HepG2 (cell line): ENCODE data around the gene KCTD21. TPM values are rescaled to one million over a fixed set of nuclear protein-coding genes. Genes with fewer than 3 reads are reported as not detected.

Experiments used
- ATAC-seq: fragments of 200-7000 bp; cut with Tn5 transposase; 3 replicates; pipeline ENCODE4 v1.9.1; 2020; ENCODE audit warnings: mild to moderate bottlenecking, moderate library complexity
- BruUV-seq: library from RNA; stranded (reverse); fragments of 400-500 nt; replicated peaks from 2 replicates; lab custom pipeline; 2021; lab: Mats Ljungman, UMichigan
- CTCF ChIA-PET: fragments of 300-600 bp; formaldehyde crosslinking; extraction: SDS; loops from one replicate; lab custom pipeline; 2021; ENCODE audit warnings: low total read pairs, inconsistent platforms, low intra/inter-chr PET ratio; lab: Yijun Ruan, JAX
- POLR2A ChIA-PET: fragments of 350-600 bp; sonication (Branson Sonifier 250); formaldehyde crosslinking; loops from one replicate; lab custom pipeline; 2020; ENCODE audit warnings: antibody characterized with exemption, inconsistent platforms; lab: Yijun Ruan, JAX
- DNase-seq: peaks from one replicate; pipeline ENCODE4 v3.0.0-alpha.2; 2015; ENCODE audit warnings: low spot score
- FAIRE-seq: peaks from 3 replicates; lab custom pipeline; 2011; peaks lifted over from hg19 to GRCh38; lab: Jason Lieb, UNC
- H2AFZ ChIP-seq: one replicate; pipeline ENCODE4 v1.6.1; 2011; ENCODE audit warnings: low read length, inconsistent platforms
- H3K27ac ChIP-seq: fragments of 300-600 bp; 3 replicates; pipeline ENCODE4 v1.8.0; 2011; ENCODE audit warnings: mixed run types, mild to moderate bottlenecking, mixed read lengths, low read length, inconsistent platforms; ENCODE audit not compliant: insufficient read depth; ENCODE audit errors: extremely low read length
- H3K27me3 ChIP-seq, 2 experiments: fragments of 200-600 bp in 1 of 2; 2 replicates in 1 of 2; 3 replicates in 1 of 2; pipeline versions ENCODE4 v1.6.0 to v1.8.0; 2011; ENCODE audit warnings: low read length in 2 of 2, mild to moderate bottlenecking in 2 of 2, moderate library complexity in 2 of 2, inconsistent platforms in 1 of 2; ENCODE audit not compliant: insufficient read depth in 2 of 2, control insufficient read depth in 1 of 2
- H3K36me3 ChIP-seq, 2 experiments: fragments of 200-600 bp in 1 of 2; replicated peaks in 1 of 2; 2 replicates in 1 of 2; 3 replicates in 1 of 2; pipeline versions ENCODE4 v1.5.1 to v1.8.0; 2011; ENCODE audit warnings: low read length in 2 of 2, inconsistent platforms in 1 of 2; ENCODE audit not compliant: insufficient read depth in 2 of 2, control insufficient read depth in 1 of 2
- H3K4me1 ChIP-seq: 2 replicates; pipeline ENCODE4 v1.5.1; 2012; ENCODE audit warnings: low read length, inconsistent platforms; ENCODE audit not compliant: insufficient read depth
- H3K4me2 ChIP-seq: 2 replicates; pipeline ENCODE4 v1.6.0; 2011; ENCODE audit warnings: low read depth, low read length, inconsistent platforms
- H3K4me3 ChIP-seq, 3 experiments: fragments of 200-600 bp in 1 of 3; sonication (generic), shearing (Covaris generic) in 1 of 3; replicated peaks in 1 of 3; 2 replicates each; pipeline ENCODE4 v1.5.1; 2011 to 2016; ENCODE audit warnings: low read length in 3 of 3, inconsistent platforms in 2 of 3, low read depth in 2 of 3, mild to moderate bottlenecking in 2 of 3, control low read depth in 1 of 3, mixed read lengths in 1 of 3; ENCODE audit not compliant: insufficient read depth in 1 of 3
- H3K79me2 ChIP-seq: one replicate; pipeline ENCODE4 v1.6.1; 2011; ENCODE audit warnings: low read length, inconsistent platforms; ENCODE audit not compliant: insufficient read depth
- H3K9ac ChIP-seq: 2 replicates; pipeline ENCODE4 v1.6.0; 2011; ENCODE audit warnings: mild to moderate bottlenecking, low read depth, low read length, inconsistent platforms; ENCODE audit not compliant: insufficient read depth
- H3K9me3 ChIP-seq: 2 replicates; pipeline ENCODE4 v1.5.1; 2012; ENCODE audit warnings: mild to moderate bottlenecking, low read length
- H4K20me1 ChIP-seq: 2 replicates; pipeline ENCODE4 v1.6.0; 2011; ENCODE audit warnings: inconsistent platforms, mild to moderate bottlenecking, low read length, moderate library complexity; ENCODE audit not compliant: insufficient read depth
- HNF4A ChIP-seq: sonication (generic); formaldehyde crosslinking; IDR thresholded peaks from 2 replicates; pipeline ENCODE4 v1.4.0; 2020; ENCODE audit warnings: missing genetic modification reagents
- NR2F6 ChIP-seq, 2 experiments: IDR thresholded peaks; 2 replicates each; pipeline ENCODE4 v1.6.1; 2016; ENCODE audit warnings: antibody characterized with exemption in 1 of 2, mild to moderate bottlenecking in 1 of 2
- SAP130 ChIP-seq: IDR thresholded peaks from 2 replicates; pipeline ENCODE4 v1.6.1; 2016; ENCODE audit warnings: low read depth
- SOX6 ChIP-seq, 2 experiments: fragments of 450-650 bp in 1 of 2; sonication (generic) in 1 of 2; formaldehyde crosslinking in 1 of 2; IDR thresholded peaks; 2 replicates each; pipeline versions ENCODE4 v1.4.0 to v1.6.1; 2017 to 2020; ENCODE audit warnings: antibody characterized with exemption in 1 of 2, mild to moderate bottlenecking in 1 of 2, missing genetic modification reagents in 1 of 2
- ZBTB42 ChIP-seq: sonication (generic); formaldehyde crosslinking; IDR thresholded peaks from 2 replicates; pipeline ENCODE4 v1.5.0; 2020; ENCODE audit warnings: mild to moderate bottlenecking, missing genetic modification reagents
- ZNF121 ChIP-seq: sonication (generic); formaldehyde crosslinking; IDR thresholded peaks from 2 replicates; pipeline ENCODE4 v1.5.0; 2020; ENCODE audit warnings: mild to moderate bottlenecking, missing genetic modification reagents
- ZNF770 ChIP-seq: sonication (generic); formaldehyde crosslinking; IDR thresholded peaks from 2 replicates; pipeline ENCODE4 v1.5.0; 2020; ENCODE audit warnings: mild to moderate bottlenecking, missing genetic modification reagents
- ZNF878 ChIP-seq: sonication (generic); formaldehyde crosslinking; IDR thresholded peaks from 2 replicates; pipeline ENCODE4 v1.8.1; 2023; ENCODE audit warnings: mild to moderate bottlenecking, missing genetic modification reagents, moderate library complexity
- WGBS: methylation state at CpG from one replicate; pipeline ENCODE4 v1.1.6; 2017; ENCODE audit warnings: low lambda C conversion rate; 5-methylcytosine and 5-hydroxymethylcytosine counted together
- in situ Hi-C: cut with HindIII; loops from 2 replicates; pipeline ENCODE4 v1.10.0; 2017; ENCODE audit warnings: low pct_unique_long_range_greater_than_20kb; ENCODE audit not compliant: extremely low pct_ligation_motif_present
- intact Hi-C: fragments of 100-400 bp; cut with micrococcal nuclease; formaldehyde crosslinking; loops from one replicate; pipeline ENCODE4 v1.10.0; 2022; ENCODE audit not compliant: unreplicated experiment
- polyA plus RNA-seq, 8 experiments: library from polyadenylated mRNA; depleted of rRNA in 3 of 8; stranded (reverse) in 7 of 8; unstranded in 1 of 8; fragments of >200 nt; fragmentation: Illumina TruSeq in 4 of 8; extraction: Trizol in 4 of 8; gene quantifications; 2 replicates each; pipeline versions ENCODE4 v1.2.1 to v1.2.3, GENCODE V29; 2011 to 2016; ENCODE audit warnings: low read depth in 4 of 8, missing spikeins in 1 of 8, mixed read lengths in 1 of 8; ENCODE audit not compliant: insufficient read depth in 1 of 8
- total RNA-seq, 5 experiments: library from RNA; depleted of rRNA; stranded (reverse); fragments of >200 nt; fragmentation: Illumina TruSeq; extraction: Trizol; gene quantifications; 2 replicates each; pipeline ENCODE4 v1.2.3, GENCODE V29; 2016; ENCODE audit warnings: low read depth in 1 of 5

The KCTD21 gene
- total and polyA plus RNA-seq, 2 of the 13 experiments (the other 11 are each of a cell fraction or from before 2014, with no cell fraction given): 3.1 to 13.5 TPM

- 91% methylated on average over 4 of the region's 4 CpGs for WGBS
- H3K27ac ChIP-seq: peak overlapping the region; percentile 45
- no peak overlapping the region for H3K4me3 ChIP-seq
- CTCF ChIA-PET: no interaction called here
- BruUV-seq: no TSS peak
- H3K36me3 ChIP-seq: no peaks in the 10 kb centered on the region; a peak in 1 of 5 replicates
- DNase-seq (no peak), FAIRE-seq (no peak), ATAC-seq (peak; percentile 41)
- H3K9me3 ChIP-seq: no peaks in the 10 kb centered on the region
- H3K4me1 ChIP-seq: peaks cover 31% of the 10 kb centered on the region
- H2AFZ ChIP-seq: no peak overlapping the region
- no peaks in the 10 kb centered on the region for H4K20me1 ChIP-seq
- no peaks in the 10 kb centered on the region for H3K79me2 ChIP-seq
- intact Hi-C loops: no loop called here
- no peak for TF ChIP-seq ZBTB42 (CRISPR knock-in tag)
- 0 out of 2 replicates have a peak, but pooled peaks have one; percentile 5 for TF ChIP-seq SAP130 (CRISPR knock-in tag)
- TF ChIP-seq ZNF121 (CRISPR knock-in tag): peak; percentile 66
- TF ChIP-seq HNF4A (CRISPR knock-in tag): 0 out of 2 replicates have a peak, but pooled peaks have one; percentile 14
- no peak for TF ChIP-seq SOX6 (IDR thresholded peaks at IDR 0.05)
- TF ChIP-seq SOX6 (CRISPR knock-in tag; IDR thresholded peaks at IDR 0.05): no peak
- no peak for TF ChIP-seq ZNF878 (CRISPR knock-in tag)
- TF ChIP-seq ZNF770: peak; percentile 76
- TF ChIP-seq NR2F6 (IDR thresholded peaks at IDR 0.05): 0 out of 2 replicates have a peak, but pooled peaks have one; percentile 7
- TF ChIP-seq NR2F6 (CRISPR knock-in tag; IDR thresholded peaks at IDR 0.05): no peak
- 0 out of 2 replicates have a peak overlapping the region, but pooled peaks have one; percentile 24 for H3K4me2 ChIP-seq
- in situ Hi-C loops: no loop called here
- POLR2A ChIA-PET: interaction anchor here (0.7 to 1.9 kb wide), 3 partner anchors 10 to 38 kb away, joined by 3 to 9 read pairs (median 3); partner anchors contain the start of genes ALG8, KCTD21 and USP35
- H3K9ac ChIP-seq: no peak overlapping the region
- H3K27me3 ChIP-seq: no peaks in the 10 kb centered on the region
These were observed 38.1 kb downstream of the KCTD21 start for GRCh38 chr11:78150346-78150745.
